HCT116 (cell line): Measurements from ENCODE around the gene TPPP2. TPM values are rescaled to one million over a fixed set of nuclear protein-coding genes. Genes with fewer than 3 reads are reported as not detected.

Experiments used
- ATAC-seq: fragments of 200-7000 bp; cut with Tn5 transposase; 2 replicates; pipeline ENCODE4 v1.9.1; 2020; ENCODE audit warnings: mild to moderate bottlenecking, moderate library complexity
- BruUV-seq: library from RNA; stranded (reverse); fragments of 400-500 nt; replicated peaks from 2 replicates; lab custom pipeline; 2021; lab: Mats Ljungman, UMichigan
- CTCF ChIA-PET: fragments of 300-600 bp; sonication (Branson Sonifier 250); formaldehyde crosslinking; loops from one replicate; lab custom pipeline; 2021; ENCODE audit warnings: antibody characterized with exemption; lab: Charles Lee
- POLR2A ChIA-PET: fragments of 300-600, 350-600 bp; sonication (Branson Sonifier 250); formaldehyde crosslinking; loops from one replicate; lab custom pipeline; 2021; ENCODE audit warnings: antibody characterized with exemption; lab: Charles Lee
- RAD21 ChIA-PET, 2 experiments: fragments of 300-600 bp; sonication (Branson Sonifier 250); formaldehyde crosslinking; loops; one replicate each; lab custom pipeline; 2023; ENCODE audit warnings: low total read pairs in 2 of 2; ENCODE audit not compliant: uncharacterized antibody in 2 of 2, unreplicated experiment in 2 of 2, low non-redundant PET in 1 of 2; lab: Charles Lee
- DNase-seq: peaks from one replicate; pipeline ENCODE4 v3.0.0-alpha.2; 2010; ENCODE audit warnings: low read depth, low spot score
- H2AFZ ChIP-seq: fragments of 200-600 bp; shearing (Covaris generic), sonication (generic); 2 replicates; pipeline ENCODE4 v1.6.1; 2017; ENCODE audit warnings: low read depth, mixed run types, mixed read lengths, antibody characterized with exemption, low read length; ENCODE audit not compliant: poor library complexity, severe bottlenecking
- H3K27ac ChIP-seq: 2 replicates; pipeline ENCODE4 v1.5.1; 2012; ENCODE audit warnings: low read depth, low read length
- H3K27me3 ChIP-seq: fragments of 200-600 bp; sonication (generic); 2 replicates; pipeline ENCODE4 v1.6.1; 2016; ENCODE audit warnings: mixed run types, low read length, mixed read lengths; ENCODE audit not compliant: insufficient read depth
- H3K36me3 ChIP-seq, 2 experiments: fragments of 200-500 bp in 1 of 2; fragments of 200-600 bp in 1 of 2; sonication (Bioruptor generic) in 1 of 2; sonication (generic) in 1 of 2; 2 replicates each; pipeline versions ENCODE4 v1.5.1 to v1.6.1; 2014 to 2016; ENCODE audit warnings: low read length in 2 of 2, inconsistent platforms in 1 of 2, mixed read lengths in 1 of 2, mixed run types in 1 of 2; ENCODE audit not compliant: insufficient read depth in 2 of 2, control insufficient read depth in 1 of 2
- H3K4me1 ChIP-seq, 2 experiments: fragments of 200-600 bp in 1 of 2; sonication (generic) in 1 of 2; 2 replicates each; pipeline versions ENCODE4 v1.5.1 to v1.6.1; 2012 to 2017; ENCODE audit warnings: low read length in 2 of 2, inconsistent platforms in 1 of 2, mild to moderate bottlenecking in 1 of 2, mixed read lengths in 1 of 2, mixed run types in 1 of 2, moderate library complexity in 1 of 2; ENCODE audit not compliant: insufficient read depth in 2 of 2, control insufficient read depth in 1 of 2
- H3K4me2 ChIP-seq: fragments of 200-600 bp; sonication (generic); 2 replicates; pipeline ENCODE4 v1.6.1; 2017; ENCODE audit warnings: mixed run types, low read length, mixed read lengths
- H3K4me3 ChIP-seq, 2 experiments: fragments of 200-600 bp in 1 of 2; sonication (generic) in 1 of 2; replicated peaks in 1 of 2; 2 replicates each; pipeline ENCODE4 v1.5.1; 2011 to 2016; ENCODE audit warnings: low read length in 2 of 2, control low read depth in 1 of 2, low read depth in 1 of 2, mild to moderate bottlenecking in 1 of 2, mixed read lengths in 1 of 2, mixed run types in 1 of 2
- H3K79me2 ChIP-seq: fragments of 200-600 bp; sonication (generic); 2 replicates; pipeline ENCODE4 v1.6.1; 2017; ENCODE audit warnings: mild to moderate bottlenecking, mixed run types, low read length, moderate library complexity, mixed read lengths; ENCODE audit not compliant: insufficient read depth
- H3K9ac ChIP-seq: fragments of 200-600 bp; sonication (generic); 2 replicates; pipeline ENCODE4 v1.6.1; 2016; ENCODE audit warnings: low read length, mixed read lengths
- H3K9me2 ChIP-seq: fragments of 200-600 bp; sonication (generic), shearing (Covaris generic); 2 replicates; pipeline ENCODE4 v1.6.1; 2017; ENCODE audit warnings: mixed run types, mild to moderate bottlenecking, moderate library complexity; ENCODE audit not compliant: insufficient read depth
- H3K9me3 ChIP-seq, 2 experiments: fragments of 200-500 bp in 1 of 2; fragments of 200-600 bp in 1 of 2; sonication (Bioruptor generic) in 1 of 2; sonication (generic) in 1 of 2; 2 replicates each; pipeline ENCODE4 v1.6.1; 2014 to 2017; ENCODE audit warnings: low read length in 2 of 2, mixed read lengths in 2 of 2, inconsistent platforms in 1 of 2, low read depth in 1 of 2, mild to moderate bottlenecking in 1 of 2, mixed run types in 1 of 2, moderate library complexity in 1 of 2; ENCODE audit not compliant: control insufficient read depth in 1 of 2, insufficient read depth in 1 of 2
- H4K20me1 ChIP-seq: fragments of 200-600 bp; sonication (generic), shearing (Covaris generic); 2 replicates; pipeline ENCODE4 v1.6.1; 2017; ENCODE audit warnings: mixed run types, mild to moderate bottlenecking, moderate library complexity; ENCODE audit not compliant: insufficient read depth
- ATF3 ChIP-seq: IDR thresholded peaks from 2 replicates; pipeline ENCODE4 v1.6.1; 2012
- CEBPB ChIP-seq: IDR thresholded peaks from 2 replicates; pipeline ENCODE4 v1.6.1; 2012; ENCODE audit warnings: low read depth
- EGR1 ChIP-seq: IDR thresholded peaks from 2 replicates; pipeline ENCODE4 v1.6.1; 2012; ENCODE audit warnings: low read depth
- ELF1 ChIP-seq: IDR thresholded peaks from 2 replicates; pipeline ENCODE4 v1.6.1; 2012; ENCODE audit warnings: low read depth, borderline replicate concordance
- EZH2phosphoT487 ChIP-seq: fragments of 200-600 bp; IDR thresholded peaks from 2 replicates; pipeline ENCODE4 v1.6.1; 2018; ENCODE audit warnings: antibody characterized with exemption, borderline replicate concordance
- FOSL1 ChIP-seq: IDR thresholded peaks from 2 replicates; pipeline ENCODE4 v1.6.1; 2012; ENCODE audit warnings: low read depth
- JUND ChIP-seq: IDR thresholded peaks from 2 replicates; pipeline ENCODE4 v1.6.1; 2012
- MAX ChIP-seq: IDR thresholded peaks from 2 replicates; pipeline ENCODE4 v1.6.1; 2012
- POLR2AphosphoS5 ChIP-seq: IDR thresholded peaks from 2 replicates; pipeline ENCODE4 v1.6.1; 2011; ENCODE audit warnings: mild to moderate bottlenecking, low read depth, low read length, moderate library complexity
- RAD21 ChIP-seq: IDR thresholded peaks from 2 replicates; pipeline ENCODE4 v1.6.1; 2012; ENCODE audit warnings: low read depth, mild to moderate bottlenecking
- SIN3A ChIP-seq: IDR thresholded peaks from 2 replicates; pipeline ENCODE4 v1.6.1; 2012; ENCODE audit warnings: low read depth
- SP1 ChIP-seq: IDR thresholded peaks from 2 replicates; pipeline ENCODE4 v1.6.1; 2012; ENCODE audit warnings: low read depth
- SRF ChIP-seq: IDR thresholded peaks from 2 replicates; pipeline ENCODE4 v1.6.1; 2012; ENCODE audit warnings: low read depth
- TCF7L2 ChIP-seq: IDR thresholded peaks from 2 replicates; pipeline ENCODE4 v1.7.0; 2011; ENCODE audit warnings: borderline replicate concordance, inconsistent platforms; ENCODE audit not compliant: insufficient read depth, insufficient read length; ENCODE audit errors: extremely low read depth
- YY1 ChIP-seq: IDR thresholded peaks from 2 replicates; pipeline ENCODE4 v1.6.1; 2011; ENCODE audit warnings: low read length, low read depth, moderate library complexity, mild to moderate bottlenecking; ENCODE audit not compliant: insufficient replicate concordance; ENCODE audit errors: extremely low read depth
- ZFX ChIP-seq: fragments of 450-650 bp; IDR thresholded peaks from 2 replicates; pipeline ENCODE4 v1.6.1; 2017
- ZNF274 ChIP-seq: fragments of 200-500 bp; sonication (Bioruptor generic); IDR thresholded peaks from 2 replicates; pipeline ENCODE4 v1.6.1; 2014; ENCODE audit warnings: mild to moderate bottlenecking, low read depth, low read length, inconsistent platforms
- intact Hi-C: fragments of 100-400 bp; cut with micrococcal nuclease; formaldehyde crosslinking; loops from 2 replicates; pipeline ENCODE4 v1.10.0; 2022
- total RNA-seq: library from RNA; stranded (reverse); gene quantifications from one replicate; pipeline ENCODE4 v1.2.1, GENCODE V29; 2021; ENCODE audit not compliant: unreplicated experiment
- TF ChIP-seq, protein P1 (sequence below), 3 experiments: fragments of 200-600 bp in 1 of 3; sonication (generic) in 1 of 3; IDR thresholded peaks in 2 of 3; conservative IDR thresholded peaks in 1 of 3; 2 replicates each; pipeline ENCODE4 v1.5.1; 2012 to 2017; ENCODE audit warnings: low read depth in 2 of 3, low read length in 2 of 3, antibody characterized with exemption in 1 of 3, borderline replicate concordance in 1 of 3, control low read depth in 1 of 3, mild to moderate bottlenecking in 1 of 3, mixed read lengths in 1 of 3, mixed run types in 1 of 3, moderate library complexity in 1 of 3; ENCODE audit not compliant: insufficient read depth in 1 of 3

The TPPP2 gene
- total RNA-seq, 1 experiment from 2014 or later, result not detected

- POLR2A ChIA-PET, result no interaction called here
- RAD21 ChIA-PET, result no interaction called here
- no TSS peak for BruUV-seq
- no peaks in the 10 kb centered on the region; a peak in 1 of 4 replicates for H3K36me3 ChIP-seq
- intact Hi-C loops, result loop anchor here (10.0 kb wide), 1 partner anchor 537 kb away; no protein-coding TSS in a partner anchor
- CTCF ChIA-PET, result no interaction called here
- no peaks in the 10 kb centered on the region for H3K9me2 ChIP-seq
- H3K4me2 ChIP-seq, result no peak overlapping the region
- H2AFZ ChIP-seq, result no peak overlapping the region
- no peaks in the 10 kb centered on the region for H4K20me1 ChIP-seq
- no peaks in the 10 kb centered on the region for H3K9me3 ChIP-seq
- no peak for TF ChIP-seq ZNF274
- no peak for TF ChIP-seq SRF
- no peak for TF ChIP-seq MAX
- no peak for TF ChIP-seq JUND
- TF ChIP-seq TCF7L2, result no peak
- no peak for TF ChIP-seq YY1
- TF ChIP-seq ELF1, result no peak
- TF ChIP-seq EZH2phosphoT487, result no peak
- no peak for TF ChIP-seq RAD21
- peaks cover 2% of the 10 kb centered on the region; the same call in 1 of the 2 replicates for H3K27me3 ChIP-seq
- no peak for ATAC-seq
- no peak overlapping the region for H3K9ac ChIP-seq
- no peak overlapping the region for H3K27ac ChIP-seq
- H3K4me1 ChIP-seq, result peaks cover 0 to 4% of the 10 kb centered on the region in 2 experiments; a peak in 1 of 4 replicates
- no peak for DNase-seq
- no peak overlapping the region for H3K4me3 ChIP-seq
- no peaks in the 10 kb centered on the region for H3K79me2 ChIP-seq
Measured at GRCh38 chr14:21018286-21018685, 11.7 kb upstream of the TPPP2 start.

- Histone ChIP-seq H3K27me3 (no peaks in the 10 kb centered on the region), H4K20me1 (no peaks in the 10 kb centered on the region), H3K4me3 (no peak overlapping the region), H3K9me3 (no peaks in the 10 kb centered on the region), H3K4me1 (peaks cover under 1 to 7% of the 10 kb centered on the region in 2 experiments; a peak in 2 of 4 replicates), H3K4me2 (no peak overlapping the region), H3K27ac (no peak overlapping the region), H3K36me3 (no peaks in the 10 kb centered on the region; a peak in 1 of 4 replicates), H3K9ac (no peak overlapping the region), H3K79me2 (no peaks in the 10 kb centered on the region), H3K9me2 (no peaks in the 10 kb centered on the region), H2AFZ (no peak overlapping the region)
- BruUV-seq, result no TSS peak
- ChIA-PET RAD21 (no interaction called here), CTCF (no interaction called here), POLR2A (no interaction called here)
- ATAC-seq, result no peak
- no peak for DNase-seq
- intact Hi-C loops, result loop anchor here (10.0 kb wide), 1 partner anchor 536 kb away; no protein-coding TSS in a partner anchor
- TF ChIP-seq ZFX (no peak), CEBPB (no peak), SIN3A (no peak), EGR1 (no peak), ELF1 (no peak), ATF3 (no peak), TCF7L2 (no peak), SP1 (no peak), FOSL1 (no peak), POLR2AphosphoS5 (no peak)
- TF ChIP-seq, protein P1, sequence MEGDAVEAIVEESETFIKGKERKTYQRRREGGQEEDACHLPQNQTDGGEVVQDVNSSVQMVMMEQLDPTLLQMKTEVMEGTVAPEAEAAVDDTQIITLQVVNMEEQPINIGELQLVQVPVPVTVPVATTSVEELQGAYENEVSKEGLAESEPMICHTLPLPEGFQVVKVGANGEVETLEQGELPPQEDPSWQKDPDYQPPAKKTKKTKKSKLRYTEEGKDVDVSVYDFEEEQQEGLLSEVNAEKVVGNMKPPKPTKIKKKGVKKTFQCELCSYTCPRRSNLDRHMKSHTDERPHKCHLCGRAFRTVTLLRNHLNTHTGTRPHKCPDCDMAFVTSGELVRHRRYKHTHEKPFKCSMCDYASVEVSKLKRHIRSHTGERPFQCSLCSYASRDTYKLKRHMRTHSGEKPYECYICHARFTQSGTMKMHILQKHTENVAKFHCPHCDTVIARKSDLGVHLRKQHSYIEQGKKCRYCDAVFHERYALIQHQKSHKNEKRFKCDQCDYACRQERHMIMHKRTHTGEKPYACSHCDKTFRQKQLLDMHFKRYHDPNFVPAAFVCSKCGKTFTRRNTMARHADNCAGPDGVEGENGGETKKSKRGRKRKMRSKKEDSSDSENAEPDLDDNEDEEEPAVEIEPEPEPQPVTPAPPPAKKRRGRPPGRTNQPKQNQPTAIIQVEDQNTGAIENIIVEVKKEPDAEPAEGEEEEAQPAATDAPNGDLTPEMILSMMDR (IDR thresholded peaks at IDR 0.05 in 2 of 3, conservative IDR thresholded peaks at IDR 0.05 in 1 of 3; ENCODE audit: borderline replicate concordance in 1 of 3, insufficient read depth in 1 of 3, low read depth in 2 of 3, low read length in 2 of 3), result no peak
Measured at GRCh38 chr14:21018781-21019180, 11.2 kb upstream of the TPPP2 start.
